ENCODE data around the gene RIPPLY2. TPM values are rescaled to one million over a fixed set of nuclear protein-coding genes. Genes with fewer than 3 reads are reported as not detected.

The RIPPLY2 gene
- total and polyA plus RNA-seq, 7 donors, result 0.41 TPM; not detected in 6

- TF ChIP-seq POLR2A (IDR thresholded peaks at IDR 0.05), result no peak
- TF ChIP-seq EP300 (IDR thresholded peaks at IDR 0.05), result no peak
- no peak for TF ChIP-seq CTCF (IDR thresholded peaks at IDR 0.05)
- no peak for TF ChIP-seq POLR2AphosphoS5 (IDR thresholded peaks at IDR 0.05)
Observed at GRCh38 chr6:83847179-83847578, 6.0 kb upstream of the RIPPLY2 start.

GRCh38 chr6:83849127-83849526 lies 4.0 kb upstream of the RIPPLY2 start:
- Histone ChIP-seq H3K9me3 (no peaks in the 10 kb centered on the region), H3K27ac (no peak overlapping the region), H3K36me3 (no peaks in the 10 kb centered on the region), H3K4me1 (peaks cover 0 to 18% (median 11%) of the 10 kb centered on the region in 4 donors), H3K27me3 (peaks cover 0 to 10% (median 0%) of the 10 kb centered on the region in 3 donors), H3K4me3 (no peak overlapping the region)
- no peak for TF ChIP-seq EP300 (IDR thresholded peaks at IDR 0.05)
- 72 to 82% methylated on average over 2 of the region's 2 CpGs for WGBS, 2 donors
- intact Hi-C loops (cut with DNase I), result no loop called here
- DNase-seq, result no peak

More at GRCh38 chr6:83847179-83847578, 6.0 kb upstream of the RIPPLY2 start:
- H3K27me3 ChIP-seq, result no peaks in the 10 kb centered on the region
- H3K36me3 ChIP-seq, result no peaks in the 10 kb centered on the region
- no peaks in the 10 kb centered on the region for H3K4me1 ChIP-seq
- H3K27ac ChIP-seq, result no peak overlapping the region
- H3K4me3 ChIP-seq, result no peak overlapping the region
- intact Hi-C loops (cut with DNase I), result no loop called here
- H3K9me3 ChIP-seq, result no peaks in the 10 kb centered on the region
- DNase-seq, result no peak

GRCh38 chr6:83849610-83850009 lies 3.5 kb upstream of the RIPPLY2 start:
- 80 to 84% methylated on average over 3 of the region's 3 CpGs for WGBS, 2 donors

GRCh38 chr6:83852528-83853177 lies 507 bp upstream of the RIPPLY2 start:
- Histone ChIP-seq H3K27ac (peak overlapping the region in 2 of 4 donors; percentile 26 to 37), H3K36me3 (no peaks in the 10 kb centered on the region), H3K4me3 (peak overlapping the region; percentile 34 to 64 (median 54)), H3K4me1 (peaks cover 0 to 21% (median 11%) of the 10 kb centered on the region in 4 donors), H3K27me3 (peaks cover 0 to 10% (median 0%) of the 10 kb centered on the region in 3 donors), H3K9me3 (no peaks in the 10 kb centered on the region)
- intact Hi-C loops (cut with DNase I), result no loop called here
- TF ChIP-seq POLR2A (IDR thresholded peaks at IDR 0.05), result no peak
- no peak for TF ChIP-seq POLR2AphosphoS5 (IDR thresholded peaks at IDR 0.05)
- no peak for TF ChIP-seq EP300 (IDR thresholded peaks at IDR 0.05)
- TF ChIP-seq CTCF (IDR thresholded peaks at IDR 0.05), result no peak
- 12 to 15% methylated on average over 16 of the region's 16 CpGs for WGBS, 2 donors
- DNase-seq, result no peak

More at GRCh38 chr6:83849610-83850009, 3.5 kb upstream of the RIPPLY2 start:
- TF ChIP-seq POLR2A (IDR thresholded peaks at IDR 0.05), result no peak
- TF ChIP-seq EP300 (IDR thresholded peaks at IDR 0.05), result no peak
- no peak for TF ChIP-seq POLR2AphosphoS5 (IDR thresholded peaks at IDR 0.05)
- TF ChIP-seq CTCF (IDR thresholded peaks at IDR 0.05), result no peak
- H3K36me3 ChIP-seq, result no peaks in the 10 kb centered on the region
- no peak overlapping the region for H3K27ac ChIP-seq
- peaks cover 0 to 10% (median 0%) of the 10 kb centered on the region in 3 donors for H3K27me3 ChIP-seq
- no peak overlapping the region for H3K4me3 ChIP-seq
- DNase-seq, result no peak
- intact Hi-C loops (cut with DNase I), result no loop called here
- H3K9me3 ChIP-seq, result no peaks in the 10 kb centered on the region
- peaks cover 0 to 21% (median 11%) of the 10 kb centered on the region in 4 donors for H3K4me1 ChIP-seq

- Histone ChIP-seq H3K9me3 (no peaks in the 10 kb centered on the region), H3K27ac (peak overlapping the region in 2 of 4 donors; percentile 26 to 37), H3K27me3 (peaks cover 0 to 10% (median 0%) of the 10 kb centered on the region in 3 donors), H3K4me3 (peak overlapping the region; percentile 34 to 64 (median 54)), H3K36me3 (no peaks in the 10 kb centered on the region), H3K4me1 (peaks cover 0 to 26% (median 16%) of the 10 kb centered on the region in 4 donors)
- WGBS, 2 donors, result 13 to 15% methylated on average over 18 of the region's 18 CpGs
- DNase-seq, result no peak
- TF ChIP-seq POLR2A (IDR thresholded peaks at IDR 0.05) (no peak), CTCF (IDR thresholded peaks at IDR 0.05) (no peak), EP300 (IDR thresholded peaks at IDR 0.05) (no peak), POLR2AphosphoS5 (IDR thresholded peaks at IDR 0.05) (no peak)
- intact Hi-C loops (cut with DNase I), result no loop called here
Observed at GRCh38 chr6:83854001-83854501, 891 bp downstream of the RIPPLY2 start.
